Panc1 (cell line): ENCODE measurements around the gene ZBTB40. TPM values are rescaled to one million over a fixed set of nuclear protein-coding genes. Genes with fewer than 3 reads are reported as not detected.

ENCODE experiments used
- ATAC-seq: fragments of 200-7000 bp; cut with Tn5 transposase; 2 replicates; pipeline ENCODE4 v1.9.1; 2020; ENCODE audit warnings: mild to moderate bottlenecking, moderate library complexity
- BruUV-seq: library from RNA; stranded (reverse); fragments of 400-500 nt; replicated peaks from 2 replicates; lab custom pipeline; 2021; lab: Mats Ljungman, UMichigan
- CTCF ChIA-PET: fragments of 300-600 bp; sonication (Branson Sonifier 250); formaldehyde crosslinking; loops from one replicate; lab custom pipeline; 2022; ENCODE audit warnings: antibody characterized with exemption; lab: Charles Lee
- POLR2A ChIA-PET: fragments of 300-600 bp; sonication (Branson Sonifier 250); formaldehyde crosslinking; loops from one replicate; lab custom pipeline; 2022; ENCODE audit warnings: antibody characterized with exemption; lab: Charles Lee
- DNase-seq: peaks from one replicate; pipeline ENCODE4 v3.0.0-alpha.2; 2010; ENCODE audit warnings: low read depth, low spot score
- H3K27ac ChIP-seq: 2 replicates; pipeline ENCODE4 v1.5.1; 2011; ENCODE audit warnings: mild to moderate bottlenecking, low read length, inconsistent platforms
- H3K27me3 ChIP-seq: fragments of 200-500 bp; sonication (Bioruptor generic); 2 replicates; pipeline ENCODE4 v1.6.0; 2014; ENCODE audit warnings: low read length, inconsistent platforms; ENCODE audit not compliant: control insufficient read depth, insufficient read depth
- H3K36me3 ChIP-seq: fragments of 200-500 bp; sonication (Bioruptor generic); 2 replicates; pipeline ENCODE4 v1.5.1; 2014; ENCODE audit warnings: inconsistent platforms, mild to moderate bottlenecking, low read length, moderate library complexity; ENCODE audit not compliant: control insufficient read depth, insufficient read depth
- H3K4me1 ChIP-seq: 2 replicates; pipeline ENCODE4 v1.5.1; 2011; ENCODE audit warnings: inconsistent platforms, mild to moderate bottlenecking, low read length, moderate library complexity; ENCODE audit not compliant: control insufficient read depth, insufficient read depth
- H3K4me3 ChIP-seq, 2 experiments: 2 replicates each; pipeline ENCODE4 v1.5.1; 2011 to 2012; ENCODE audit warnings: low read depth in 2 of 2, low read length in 2 of 2, mild to moderate bottlenecking in 2 of 2, inconsistent platforms in 1 of 2, moderate library complexity in 1 of 2
- H3K9me3 ChIP-seq: fragments of 200-500 bp; sonication (Bioruptor generic); 2 replicates; pipeline ENCODE4 v1.5.1; 2014; ENCODE audit warnings: low read depth, mild to moderate bottlenecking, inconsistent platforms, low read length, moderate library complexity; ENCODE audit not compliant: control insufficient read depth, insufficient read depth
- POLR2AphosphoS5 ChIP-seq: IDR thresholded peaks from 2 replicates; pipeline ENCODE4 v1.6.1; 2012; ENCODE audit warnings: mild to moderate bottlenecking, low read depth, low read length, moderate library complexity
- SIN3A ChIP-seq: IDR thresholded peaks from 2 replicates; pipeline ENCODE4 v1.6.1; 2012; ENCODE audit warnings: low read depth, mild to moderate bottlenecking, low read length, moderate library complexity, borderline replicate concordance; ENCODE audit not compliant: insufficient read depth
- TCF7L2 ChIP-seq: IDR thresholded peaks from 2 replicates; pipeline ENCODE4 v1.6.1; 2011; ENCODE audit warnings: mild to moderate bottlenecking, low read depth, low read length, inconsistent platforms
- in situ Hi-C: cut with HindIII; loops from 2 replicates; pipeline ENCODE4 v1.10.0; 2016; ENCODE audit warnings: low sequenced_read_pairs, low pct_unique_long_range_greater_than_20kb
- intact Hi-C: fragments of 100-400 bp; cut with micrococcal nuclease; formaldehyde crosslinking; loops from one replicate; pipeline ENCODE4 v1.10.0; 2022; ENCODE audit not compliant: unreplicated experiment
- total RNA-seq: library from RNA; stranded (reverse); gene quantifications from one replicate; pipeline ENCODE4 v1.2.1, GENCODE V29; 2021; ENCODE audit not compliant: unreplicated experiment
- TF ChIP-seq, protein P1 (sequence below): fragments of 450-650 bp; IDR thresholded peaks from 2 replicates; pipeline ENCODE4 v1.5.1; 2017; ENCODE audit warnings: mild to moderate bottlenecking
- TF ChIP-seq, protein P2 (sequence below), 2 experiments: IDR thresholded peaks; 2 replicates each; pipeline ENCODE4 v1.6.1; 2011 to 2012; ENCODE audit warnings: low read depth in 2 of 2, control low read depth in 1 of 2, low read length in 1 of 2, mild to moderate bottlenecking in 1 of 2, moderate library complexity in 1 of 2; ENCODE audit not compliant: insufficient read depth in 1 of 2

ZBTB40 gene
- total RNA-seq, 1 experiment from 2014 or later, result 24.3 TPM

DNA sequence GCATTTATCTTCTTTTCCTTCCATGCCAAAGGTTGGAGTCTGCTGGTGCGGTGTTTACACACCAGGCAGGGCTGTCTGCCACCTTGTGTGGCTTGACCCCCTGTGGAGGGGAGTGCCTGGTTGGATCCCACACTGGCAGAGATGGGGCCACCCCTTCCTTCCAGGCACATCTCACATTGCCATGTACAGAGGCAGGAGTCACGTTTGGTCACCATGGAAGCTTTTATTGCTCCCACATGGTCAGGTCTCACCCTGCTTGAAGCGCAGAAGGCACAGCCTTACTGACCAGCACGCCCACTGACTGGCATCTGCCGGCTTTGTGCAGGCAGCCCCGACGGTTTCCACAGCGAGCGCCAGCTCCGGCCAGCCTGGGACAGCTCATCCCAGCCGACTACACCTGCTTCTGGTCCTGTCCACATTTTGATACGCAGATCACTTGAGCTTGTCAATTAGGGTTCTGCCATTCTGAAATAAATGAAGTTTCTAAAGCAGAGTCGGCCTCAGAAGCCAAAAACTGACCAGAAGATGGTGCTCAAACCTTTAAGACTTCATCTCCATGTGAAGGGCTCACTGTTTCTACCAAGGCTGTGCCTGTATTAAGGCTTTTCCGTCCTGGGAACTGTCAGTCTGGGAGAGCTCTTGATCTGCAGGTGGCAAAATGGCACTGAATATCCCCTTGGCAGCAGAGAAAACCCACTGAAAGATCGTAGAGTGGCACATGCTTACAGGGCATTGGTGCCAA is 76.1 kb downstream of the ZBTB40 start:
- H3K4me3 ChIP-seq, result no peak overlapping the region
- POLR2A ChIA-PET, result no interaction called here
- TF ChIP-seq TCF7L2, result no peak
- TF ChIP-seq POLR2AphosphoS5, result no peak
- TF ChIP-seq, protein P1, sequence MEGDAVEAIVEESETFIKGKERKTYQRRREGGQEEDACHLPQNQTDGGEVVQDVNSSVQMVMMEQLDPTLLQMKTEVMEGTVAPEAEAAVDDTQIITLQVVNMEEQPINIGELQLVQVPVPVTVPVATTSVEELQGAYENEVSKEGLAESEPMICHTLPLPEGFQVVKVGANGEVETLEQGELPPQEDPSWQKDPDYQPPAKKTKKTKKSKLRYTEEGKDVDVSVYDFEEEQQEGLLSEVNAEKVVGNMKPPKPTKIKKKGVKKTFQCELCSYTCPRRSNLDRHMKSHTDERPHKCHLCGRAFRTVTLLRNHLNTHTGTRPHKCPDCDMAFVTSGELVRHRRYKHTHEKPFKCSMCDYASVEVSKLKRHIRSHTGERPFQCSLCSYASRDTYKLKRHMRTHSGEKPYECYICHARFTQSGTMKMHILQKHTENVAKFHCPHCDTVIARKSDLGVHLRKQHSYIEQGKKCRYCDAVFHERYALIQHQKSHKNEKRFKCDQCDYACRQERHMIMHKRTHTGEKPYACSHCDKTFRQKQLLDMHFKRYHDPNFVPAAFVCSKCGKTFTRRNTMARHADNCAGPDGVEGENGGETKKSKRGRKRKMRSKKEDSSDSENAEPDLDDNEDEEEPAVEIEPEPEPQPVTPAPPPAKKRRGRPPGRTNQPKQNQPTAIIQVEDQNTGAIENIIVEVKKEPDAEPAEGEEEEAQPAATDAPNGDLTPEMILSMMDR, result no peak
- TF ChIP-seq, protein P2, sequence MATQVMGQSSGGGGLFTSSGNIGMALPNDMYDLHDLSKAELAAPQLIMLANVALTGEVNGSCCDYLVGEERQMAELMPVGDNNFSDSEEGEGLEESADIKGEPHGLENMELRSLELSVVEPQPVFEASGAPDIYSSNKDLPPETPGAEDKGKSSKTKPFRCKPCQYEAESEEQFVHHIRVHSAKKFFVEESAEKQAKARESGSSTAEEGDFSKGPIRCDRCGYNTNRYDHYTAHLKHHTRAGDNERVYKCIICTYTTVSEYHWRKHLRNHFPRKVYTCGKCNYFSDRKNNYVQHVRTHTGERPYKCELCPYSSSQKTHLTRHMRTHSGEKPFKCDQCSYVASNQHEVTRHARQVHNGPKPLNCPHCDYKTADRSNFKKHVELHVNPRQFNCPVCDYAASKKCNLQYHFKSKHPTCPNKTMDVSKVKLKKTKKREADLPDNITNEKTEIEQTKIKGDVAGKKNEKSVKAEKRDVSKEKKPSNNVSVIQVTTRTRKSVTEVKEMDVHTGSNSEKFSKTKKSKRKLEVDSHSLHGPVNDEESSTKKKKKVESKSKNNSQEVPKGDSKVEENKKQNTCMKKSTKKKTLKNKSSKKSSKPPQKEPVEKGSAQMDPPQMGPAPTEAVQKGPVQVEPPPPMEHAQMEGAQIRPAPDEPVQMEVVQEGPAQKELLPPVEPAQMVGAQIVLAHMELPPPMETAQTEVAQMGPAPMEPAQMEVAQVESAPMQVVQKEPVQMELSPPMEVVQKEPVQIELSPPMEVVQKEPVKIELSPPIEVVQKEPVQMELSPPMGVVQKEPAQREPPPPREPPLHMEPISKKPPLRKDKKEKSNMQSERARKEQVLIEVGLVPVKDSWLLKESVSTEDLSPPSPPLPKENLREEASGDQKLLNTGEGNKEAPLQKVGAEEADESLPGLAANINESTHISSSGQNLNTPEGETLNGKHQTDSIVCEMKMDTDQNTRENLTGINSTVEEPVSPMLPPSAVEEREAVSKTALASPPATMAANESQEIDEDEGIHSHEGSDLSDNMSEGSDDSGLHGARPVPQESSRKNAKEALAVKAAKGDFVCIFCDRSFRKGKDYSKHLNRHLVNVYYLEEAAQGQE (IDR thresholded peaks at IDR 0.05; ENCODE audit: insufficient read depth in 1 of 2, low read depth in 2 of 2, low read length in 1 of 2), result no peak
- TF ChIP-seq SIN3A, result no peak
- H3K9me3 ChIP-seq, result no peaks in the 10 kb centered on the region
- CTCF ChIA-PET, result interaction anchor here (1.0 kb wide), 1 partner anchor 127 kb away, joined by 3 read pairs; no protein-coding TSS in a partner anchor
- no peak overlapping the region for H3K27ac ChIP-seq
- no TSS peak for BruUV-seq
- no peak for DNase-seq
- H3K4me1 ChIP-seq, result no peaks in the 10 kb centered on the region
- intact Hi-C loops (loop anchor here (5.0 kb wide), 1 partner anchor 115 kb away; the partner anchor contains the start of gene C1QC), in situ Hi-C loops (no loop called here)
- no peak for ATAC-seq
- no peaks in the 10 kb centered on the region for H3K27me3 ChIP-seq
- peaks cover 5% of the 10 kb centered on the region; the same call in 1 of the 2 replicates for H3K36me3 ChIP-seq

DNA sequence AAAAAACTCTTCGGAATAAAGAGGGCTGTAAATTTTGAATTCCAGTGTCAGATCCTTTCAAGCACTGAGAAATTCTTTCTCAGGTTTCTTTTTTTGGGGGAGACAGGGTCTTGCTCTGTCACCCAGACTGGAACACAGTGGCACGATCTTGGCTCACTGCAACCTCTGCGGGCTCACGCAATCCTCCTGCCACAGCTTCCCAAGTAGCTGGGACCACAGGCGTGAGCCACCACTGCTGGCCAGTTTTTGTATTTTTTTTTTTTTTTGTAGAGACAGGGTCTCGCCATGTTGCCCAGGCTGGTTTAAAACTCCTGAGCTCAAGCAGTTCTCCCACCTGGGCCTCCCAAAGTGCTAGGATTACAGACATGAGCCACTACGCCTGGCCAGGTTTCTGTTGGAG is 76.8 kb downstream of the ZBTB40 start:
- no peak for ATAC-seq
- ChIA-PET POLR2A (no interaction called here), CTCF (interaction anchor here (0.7 kb wide), 1 partner anchor 99 kb away, joined by 4 read pairs; no protein-coding TSS in a partner anchor)
- no peaks in the 10 kb centered on the region for H3K4me1 ChIP-seq
- in situ Hi-C loops, result no loop called here
- DNase-seq, result no peak
- no peak overlapping the region for H3K4me3 ChIP-seq
- no peak overlapping the region for H3K27ac ChIP-seq
- BruUV-seq, result no TSS peak
- no peaks in the 10 kb centered on the region for H3K27me3 ChIP-seq
- no peaks in the 10 kb centered on the region for H3K9me3 ChIP-seq
- peaks cover 5% of the 10 kb centered on the region; the same call in 1 of the 2 replicates for H3K36me3 ChIP-seq
- intact Hi-C loops, result loop anchor here (5.0 kb wide), 1 partner anchor 114 kb away; the partner anchor contains the start of gene C1QC
- TF ChIP-seq TCF7L2 (no peak), POLR2AphosphoS5 (no peak), SIN3A (no peak)
- TF ChIP-seq, protein P2 (IDR thresholded peaks at IDR 0.05; ENCODE audit: insufficient read depth in 1 of 2, low read depth in 2 of 2, low read length in 1 of 2), result no peak
- TF ChIP-seq, protein P1, result no peak
